GM12878 (cell line): ENCODE data around the gene MSH2. TPM values are rescaled to one million over a fixed set of nuclear protein-coding genes. Genes with fewer than 3 reads are reported as not detected.
A peak's percentile ranks its signal among the peaks of the same experiment; 100 is the strongest.

ENCODE experiments used
- ATAC-seq: fragments of 200-7000 bp; cut with Tn5 transposase; 3 replicates; pipeline ENCODE4 v1.9.1; 2020; ENCODE audit warnings: mild to moderate bottlenecking, moderate library complexity
- BruUV-seq: library from RNA; stranded (reverse); fragments of 400-500 nt; replicated peaks from 2 replicates; lab custom pipeline; 2021; lab: Mats Ljungman, UMichigan
- CTCF ChIA-PET: fragments of 300-600 bp; sonication (Branson Sonifier 250); formaldehyde crosslinking; extraction: SDS; loops from one replicate; lab custom pipeline; 2021; ENCODE audit warnings: inconsistent platforms; lab: Yijun Ruan, JAX
- POLR2A ChIA-PET: fragments of 350-600 bp; formaldehyde crosslinking; extraction: SDS; loops from one replicate; lab custom pipeline; 2021; ENCODE audit warnings: inconsistent platforms; lab: Charles Lee
- RAD21 ChIA-PET: fragments of 300-600 bp; sonication (Branson Sonifier 250); formaldehyde crosslinking; loops from one replicate; lab custom pipeline; 2023; ENCODE audit warnings: antibody characterized with exemption; ENCODE audit not compliant: unreplicated experiment; lab: Charles Lee
- SMC1A ChIA-PET: fragments of 300-600 bp; sonication (Branson Sonifier 250); formaldehyde crosslinking; loops from one replicate; lab custom pipeline; 2023; ENCODE audit not compliant: unreplicated experiment, uncharacterized antibody; lab: Charles Lee
- DNase-seq: peaks from one replicate; pipeline ENCODE4 v3.0.0-alpha.2; 2011; ENCODE audit warnings: low read depth, low spot score
- FAIRE-seq: peaks from 3 replicates; lab custom pipeline; 2011; peaks lifted over from hg19 to GRCh38; lab: Jason Lieb, UNC
- H2AFZ ChIP-seq: 2 replicates; pipeline ENCODE4 v1.6.0; 2011; ENCODE audit warnings: low read depth, low read length, control low read depth; ENCODE audit not compliant: control insufficient read depth
- H3K27ac ChIP-seq: 2 replicates; pipeline ENCODE4 v1.5.1; 2011; ENCODE audit warnings: control low read depth; ENCODE audit not compliant: control insufficient read depth, insufficient read depth
- H3K27me3 ChIP-seq, 2 experiments: replicated peaks in 1 of 2; 2 replicates each; pipeline versions ENCODE4 v1.6.0 to v1.6.1; 2011; ENCODE audit warnings: low read length in 1 of 2; ENCODE audit not compliant: control insufficient read depth in 2 of 2, insufficient read depth in 2 of 2
- H3K36me3 ChIP-seq, 2 experiments: 2 replicates each; pipeline ENCODE4 v1.5.1; 2011; ENCODE audit warnings: low read length in 1 of 2; ENCODE audit not compliant: control insufficient read depth in 2 of 2, insufficient read depth in 2 of 2
- H3K4me1 ChIP-seq: 2 replicates; pipeline ENCODE4 v1.6.1; 2011; ENCODE audit warnings: mild to moderate bottlenecking, low read length, moderate library complexity, mixed read lengths; ENCODE audit not compliant: control insufficient read depth, insufficient read depth
- H3K4me2 ChIP-seq: 2 replicates; pipeline ENCODE4 v1.6.0; 2011; ENCODE audit warnings: control low read depth; ENCODE audit not compliant: control insufficient read depth, insufficient read depth
- H3K4me3 ChIP-seq: fragments of 200-600 bp; sonication (generic); 2 replicates; pipeline ENCODE4 v1.5.1; 2016
- H3K79me2 ChIP-seq: 2 replicates; pipeline ENCODE4 v1.6.0; 2011; ENCODE audit warnings: low read length; ENCODE audit not compliant: control insufficient read depth, insufficient read depth
- H3K9ac ChIP-seq: 2 replicates; pipeline ENCODE4 v1.8.0; 2011; ENCODE audit warnings: low read length, control low read depth, mixed read lengths; ENCODE audit not compliant: control insufficient read depth, insufficient read depth
- H3K9me3 ChIP-seq: replicated peaks from 3 replicates; pipeline ENCODE4 v1.5.1; 2011; ENCODE audit warnings: mild to moderate bottlenecking, low read length; ENCODE audit not compliant: control insufficient read depth, insufficient read depth
- H4K20me1 ChIP-seq: 2 replicates; pipeline ENCODE4 v1.6.0; 2011; ENCODE audit not compliant: control insufficient read depth, insufficient read depth
- BCLAF1 ChIP-seq: fragments of 450-650 bp; IDR thresholded peaks from 2 replicates; pipeline ENCODE4 v1.6.1; 2017; ENCODE audit warnings: antibody characterized with exemption, mild to moderate bottlenecking, moderate library complexity
- CTCF ChIP-seq, 3 experiments: IDR thresholded peaks in 2 of 3; conservative IDR thresholded peaks in 1 of 3; 2 replicates each; pipeline ENCODE4 v1.5.1; 2011; ENCODE audit warnings: low read depth in 3 of 3, low read length in 3 of 3, mild to moderate bottlenecking in 3 of 3, control low read depth in 2 of 3, moderate library complexity in 2 of 3, inconsistent platforms in 1 of 3, mixed read lengths in 1 of 3; ENCODE audit not compliant: control insufficient read depth in 2 of 3, insufficient read depth in 1 of 3; ENCODE audit errors: extremely low read depth in 1 of 3
- E2F4 ChIP-seq: IDR thresholded peaks from 2 replicates; pipeline ENCODE4 v1.6.1; 2012; ENCODE audit warnings: low read depth, low read length, improper control_type of control experiment
- MXI1 ChIP-seq: fragments of 150-350 bp; IDR thresholded peaks from 2 replicates; pipeline ENCODE4 v1.6.1; 2011; ENCODE audit warnings: low read depth, mild to moderate bottlenecking, inconsistent platforms, low read length, improper control_type of control experiment
- WGBS: methylation state at CpG from one replicate; pipeline ENCODE4 v1.1.6; 2016; ENCODE audit warnings: low lambda C conversion rate; ENCODE audit not compliant: insufficient replicate concordance, insufficient coverage; ENCODE audit errors: missing lambda C conversion rate; 5-methylcytosine and 5-hydroxymethylcytosine counted together
- in situ Hi-C: fragments of 300-500 bp; cut with MboI; formaldehyde crosslinking; loops from 9 replicates; pipeline ENCODE4 v1.14.3; 2018; ENCODE audit warnings: mixed read lengths
- intact Hi-C: fragments of 100-400 bp; cut with micrococcal nuclease; formaldehyde crosslinking; loops from one replicate; pipeline ENCODE4 v1.14.2; 2022; ENCODE audit not compliant: unreplicated experiment
- polyA plus RNA-seq, 11 experiments: library from polyadenylated mRNA; depleted of rRNA in 4 of 11; unstranded in 6 of 11; stranded (reverse) in 5 of 11; fragments of >200 nt; fragmentation: Nextera tagmentation in 4 of 11; fragmentation: Illumina TruSeq in 1 of 11; extraction: Ambion mirVana in 4 of 11; extraction: Trizol in 1 of 11; gene quantifications; 1 replicate in 1 of 11; 2 replicates in 10 of 11; pipeline versions ENCODE4 v1.2.1 to v1.2.3, GENCODE V29; 2011 to 2016; ENCODE audit warnings: inconsistent platforms in 2 of 11, missing spikeins in 2 of 11, low read depth in 1 of 11
- total RNA-seq, 4 experiments: library from RNA; depleted of rRNA in 3 of 4; stranded (reverse); fragments of >200 nt in 3 of 4; fragmentation: Illumina TruSeq in 1 of 4; extraction: Trizol in 1 of 4; gene quantifications; 2 replicates each; pipeline versions ENCODE4 v1.2.1 to v1.2.3, GENCODE V29; 2013 to 2021
- TF ChIP-seq, protein P1 (sequence below): fragments of 450-650 bp; formaldehyde crosslinking; IDR thresholded peaks from 2 replicates; pipeline ENCODE4 v1.4.0; 2022; ENCODE audit warnings: mild to moderate bottlenecking, moderate library complexity

The MSH2 gene
- total and polyA plus RNA-seq, 10 of the 15 experiments (the other 5 are each of a cell fraction or from before 2014, with no cell fraction given) = 24.3 to 94.4 (median 55.5) TPM

GRCh38 chr2:47510745-47511144 is 107.8 kb downstream of the MSH2 start:
- DNase-seq (no peak), ATAC-seq (peak; percentile 52), FAIRE-seq (no peak)
- Histone ChIP-seq H3K4me2 (no peak overlapping the region), H3K4me3 (no peak overlapping the region), H3K9me3 (peaks cover 3% of the 10 kb centered on the region; the same call in 2 of the 3 replicates), H3K4me1 (no peaks in the 10 kb centered on the region), H3K27ac (no peak overlapping the region), H3K79me2 (no peaks in the 10 kb centered on the region), H3K9ac (no peak overlapping the region), H3K36me3 (no peaks in the 10 kb centered on the region), H3K27me3 (no peaks in the 10 kb centered on the region), H4K20me1 (no peaks in the 10 kb centered on the region), H2AFZ (no peak overlapping the region)
- ChIA-PET CTCF (no interaction called here), POLR2A (no interaction called here), RAD21 (no interaction called here), SMC1A (no interaction called here)
- no TSS peak for BruUV-seq
- TF ChIP-seq CTCF (IDR thresholded peaks at IDR 0.05 in 2 of 3, conservative IDR thresholded peaks at IDR 0.05 in 1 of 3; ENCODE audit: control insufficient read depth in 2 of 3, extremely low read depth in 1 of 3, insufficient read depth in 1 of 3, low read depth in 3 of 3, low read length in 3 of 3) (0 out of 6 replicates have a peak, but pooled peaks of 1 of the 3 experiments have one; percentile 4), MXI1 (no peak)
- 48% methylated on average over 4 of the region's 4 CpGs for WGBS
- intact Hi-C loops (no loop called here), in situ Hi-C loops (no loop called here)

DNA sequence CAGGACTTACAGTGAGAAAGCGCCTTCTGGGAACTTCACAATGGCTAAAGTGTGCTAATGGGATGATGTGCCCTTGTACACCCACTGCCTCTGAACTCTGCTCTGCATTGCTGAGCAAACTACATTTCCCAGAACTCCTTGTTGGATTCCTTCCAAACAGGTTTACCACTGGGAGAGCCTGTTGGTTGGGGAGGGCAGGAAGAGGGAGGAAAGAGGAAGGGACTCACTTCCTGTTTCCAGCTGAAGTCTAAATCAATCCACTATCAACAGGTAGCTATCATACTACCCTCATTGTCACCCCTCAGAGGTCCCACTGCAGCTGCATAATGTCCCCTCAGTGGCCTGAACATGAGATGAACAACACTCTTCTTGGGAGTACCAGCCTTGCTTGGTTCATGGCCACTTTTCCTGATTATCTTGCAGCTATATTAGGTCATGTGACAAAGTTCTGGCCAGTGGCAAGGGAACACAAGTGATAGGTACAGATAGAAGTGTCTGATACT is 109.7 kb downstream of the MSH2 start:
- ChIA-PET CTCF (interaction anchor here (0.9 to 1.0 kb wide), 2 partner anchors 11 to 255 kb away, joined by 3 to 5 read pairs; no protein-coding TSS in a partner anchor), POLR2A (interaction anchor here (0.6 kb wide), 1 partner anchor 327 kb away, joined by 5 read pairs; no protein-coding TSS in a partner anchor), SMC1A (interaction anchor here (0.9 to 1.4 kb wide), 4 partner anchors 11 to 255 kb away, joined by 3 to 6 read pairs (median 4); no protein-coding TSS in a partner anchor), RAD21 (no interaction called here)
- FAIRE-seq (no peak), DNase-seq (no peak), ATAC-seq (no peak)
- no peaks in the 10 kb centered on the region for H3K79me2 ChIP-seq
- H3K27ac ChIP-seq = no peak overlapping the region
- in situ Hi-C loops (no loop called here), intact Hi-C loops (no loop called here)
- H2AFZ ChIP-seq = no peak overlapping the region
- WGBS = 82% methylated on average over 1 of the region's 1 CpG
- H3K4me1 ChIP-seq = no peaks in the 10 kb centered on the region
- no peak overlapping the region for H3K4me3 ChIP-seq
- H4K20me1 ChIP-seq = no peaks in the 10 kb centered on the region
- no peaks in the 10 kb centered on the region for H3K36me3 ChIP-seq
- H3K9me3 ChIP-seq = no peaks in the 10 kb centered on the region; the same call in 2 of the 3 replicates
- no peak overlapping the region for H3K9ac ChIP-seq
- H3K27me3 ChIP-seq = no peaks in the 10 kb centered on the region
- no peak overlapping the region for H3K4me2 ChIP-seq
- no TSS peak for BruUV-seq
- no peak for TF ChIP-seq BCLAF1
- no peak for TF ChIP-seq E2F4
- TF ChIP-seq, protein P1, sequence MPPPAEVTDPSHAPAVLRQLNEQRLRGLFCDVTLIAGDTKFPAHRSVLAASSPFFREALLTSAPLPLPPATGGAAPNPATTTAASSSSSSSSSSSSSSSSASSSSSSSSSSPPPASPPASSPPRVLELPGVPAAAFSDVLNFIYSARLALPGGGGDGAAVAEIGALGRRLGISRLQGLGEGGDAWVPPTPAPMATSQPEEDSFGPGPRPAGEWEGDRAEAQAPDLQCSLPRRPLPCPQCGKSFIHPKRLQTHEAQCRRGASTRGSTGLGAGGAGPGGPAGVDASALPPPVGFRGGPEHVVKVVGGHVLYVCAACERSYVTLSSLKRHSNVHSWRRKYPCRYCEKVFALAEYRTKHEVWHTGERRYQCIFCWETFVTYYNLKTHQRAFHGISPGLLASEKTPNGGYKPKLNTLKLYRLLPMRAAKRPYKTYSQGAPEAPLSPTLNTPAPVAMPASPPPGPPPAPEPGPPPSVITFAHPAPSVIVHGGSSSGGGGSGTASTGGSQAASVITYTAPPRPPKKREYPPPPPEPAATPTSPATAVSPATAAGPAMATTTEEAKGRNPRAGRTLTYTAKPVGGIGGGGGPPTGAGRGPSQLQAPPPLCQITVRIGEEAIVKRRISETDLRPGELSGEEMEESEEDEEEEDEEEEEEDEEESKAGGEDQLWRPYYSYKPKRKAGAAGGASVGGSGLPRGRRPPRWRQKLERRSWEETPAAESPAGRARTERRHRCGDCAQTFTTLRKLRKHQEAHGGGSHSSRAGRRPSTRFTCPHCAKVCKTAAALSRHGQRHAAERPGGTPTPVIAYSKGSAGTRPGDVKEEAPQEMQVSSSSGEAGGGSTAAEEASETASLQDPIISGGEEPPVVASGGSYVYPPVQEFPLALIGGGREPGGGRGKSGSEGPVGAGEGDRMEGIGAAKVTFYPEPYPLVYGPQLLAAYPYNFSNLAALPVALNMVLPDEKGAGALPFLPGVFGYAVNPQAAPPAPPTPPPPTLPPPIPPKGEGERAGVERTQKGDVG (CRISPR knock-in tag) = no peak
